Posterior vena cava (tissue), 2 donors: ENCODE data around the gene NCBP3. TPM values are rescaled to one million over a fixed set of nuclear protein-coding genes. Genes with fewer than 3 reads are reported as not detected.

Experiments used
- DNase-seq: peaks from one replicate; pipeline ENCODE4 v3.0.0-alpha.2; 2020; ENCODE audit warnings: low spot score
- intact Hi-C, 2 donors: fragments of 100-400 bp; cut with DNase I; formaldehyde crosslinking; loops; one replicate each; pipeline versions ENCODE4 v1.14.1 to v1.14.2; 2022 to 2023
- total RNA-seq, 2 donors: library from RNA; stranded (reverse); fragmentation: NEBNext Ultra II Directional; extraction: Animal tissue kit (Norgen Biotek cat#: 25700); gene quantifications; one replicate each; pipeline ENCODE4 v1.2.1, GENCODE V29; 2021
- donor health status: DM: yes; HTN: yes; CAD: no.
- donor health status: DM: yes; HTN: yes; CAD: no.

The NCBP3 gene
- total RNA-seq, 2 donors from 2014 or later: 22.3 to 22.8 TPM

DNA sequence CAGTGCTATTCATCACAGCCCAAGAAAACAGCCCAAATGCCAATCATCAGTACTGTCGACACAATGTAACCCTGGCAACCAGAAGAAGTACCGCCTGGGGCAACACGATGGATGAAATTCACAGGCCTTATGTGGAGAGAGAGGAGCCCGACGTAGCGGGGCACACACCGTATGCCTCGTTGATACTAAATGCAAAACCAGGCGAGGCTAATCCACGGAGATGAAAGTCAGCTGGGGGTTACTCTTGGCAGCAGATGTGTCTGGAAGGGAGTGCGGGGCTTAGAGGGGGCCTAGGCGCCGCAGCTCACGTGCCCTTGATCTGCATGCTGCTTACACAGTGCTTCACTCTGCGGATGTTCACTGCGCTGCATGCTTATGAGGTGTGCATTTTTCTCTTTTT is 74.9 kb downstream of the NCBP3 start:
- intact Hi-C loops: no loop called here
- no peak for DNase-seq

DNA sequence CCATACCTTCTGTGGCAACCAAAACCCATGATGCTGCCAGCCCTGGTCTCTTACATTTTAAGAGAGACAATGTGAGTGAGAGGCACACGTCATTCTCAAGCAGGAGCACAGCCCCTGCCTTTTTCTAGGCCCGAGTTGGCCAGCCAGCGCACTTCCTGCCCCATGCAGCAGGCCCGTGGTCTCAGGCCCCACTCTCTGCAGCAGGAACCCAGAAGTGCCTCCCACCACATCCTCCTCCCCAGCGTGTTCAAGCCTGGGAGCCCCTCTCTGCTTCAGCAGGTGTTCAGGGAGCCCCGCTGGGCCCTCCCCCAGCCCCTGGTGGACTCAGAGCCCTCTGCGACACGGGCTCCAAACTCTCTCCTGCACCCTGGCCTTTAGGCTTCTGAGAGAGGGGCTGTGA is 75.6 kb downstream of the NCBP3 start:
- no peak for DNase-seq
- intact Hi-C loops: no loop called here

DNA sequence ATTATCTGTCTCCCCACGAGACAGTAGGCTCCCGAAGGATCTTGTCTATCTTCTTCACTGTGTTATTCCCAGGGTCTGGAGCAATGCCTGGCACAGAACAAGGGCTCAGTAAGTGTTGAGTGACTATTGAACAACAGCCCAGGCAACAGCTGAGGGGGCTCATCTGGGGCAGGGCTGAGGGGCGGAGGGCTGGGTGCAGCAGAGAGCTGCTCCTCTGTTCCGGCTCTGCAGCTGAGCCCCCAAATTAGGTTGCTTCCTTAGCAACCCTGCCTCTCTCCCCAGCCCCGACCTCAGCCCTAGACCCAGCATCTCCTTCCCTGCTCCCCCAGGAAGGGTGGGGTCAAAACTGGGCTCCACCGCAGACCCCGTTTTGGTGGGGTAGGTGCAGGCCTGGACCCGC is 77.3 kb downstream of the NCBP3 start:
- DNase-seq: no peak
- intact Hi-C loops: no loop called here

DNA sequence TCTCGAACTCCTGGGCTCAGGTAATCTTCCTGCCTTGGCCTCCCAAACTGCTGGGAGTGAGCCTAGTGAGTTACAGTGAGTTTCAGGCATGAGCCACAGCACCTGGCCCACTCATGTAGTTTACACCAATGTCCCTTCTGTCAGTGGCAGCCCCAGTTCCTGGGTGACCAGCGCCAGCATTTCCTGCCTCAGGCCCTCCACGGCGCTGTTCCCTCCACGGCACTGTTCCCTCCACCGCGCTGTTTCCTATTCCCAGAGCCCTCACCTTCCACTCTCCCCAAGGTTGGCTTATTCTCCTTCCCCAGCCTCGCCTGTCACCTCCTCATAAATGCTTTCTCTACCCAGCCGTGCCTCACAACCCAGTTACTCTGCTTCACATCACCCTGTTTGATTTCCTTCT is 77.7 kb downstream of the NCBP3 start:
- intact Hi-C loops: no loop called here
- DNase-seq: no peak

DNA sequence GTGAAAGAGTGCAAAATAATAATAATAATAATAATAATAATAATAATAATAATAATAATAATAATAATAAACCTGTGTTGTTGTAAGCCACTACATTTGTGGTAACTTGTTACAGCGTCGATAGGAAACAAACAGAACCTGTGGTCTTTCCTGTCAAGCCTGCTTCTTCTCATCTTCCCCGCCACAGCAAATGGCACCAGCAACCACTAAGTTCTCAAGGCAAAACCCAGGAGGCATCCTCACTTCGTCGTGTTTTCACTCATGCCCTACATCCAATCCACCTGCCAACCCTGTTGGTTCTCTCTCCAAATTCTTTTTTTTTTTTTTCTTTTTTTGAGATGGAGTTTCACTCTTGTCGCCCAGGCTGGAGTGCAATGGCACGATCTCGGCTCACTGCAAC is 79.3 kb downstream of the NCBP3 start:
- DNase-seq: no peak

DNA sequence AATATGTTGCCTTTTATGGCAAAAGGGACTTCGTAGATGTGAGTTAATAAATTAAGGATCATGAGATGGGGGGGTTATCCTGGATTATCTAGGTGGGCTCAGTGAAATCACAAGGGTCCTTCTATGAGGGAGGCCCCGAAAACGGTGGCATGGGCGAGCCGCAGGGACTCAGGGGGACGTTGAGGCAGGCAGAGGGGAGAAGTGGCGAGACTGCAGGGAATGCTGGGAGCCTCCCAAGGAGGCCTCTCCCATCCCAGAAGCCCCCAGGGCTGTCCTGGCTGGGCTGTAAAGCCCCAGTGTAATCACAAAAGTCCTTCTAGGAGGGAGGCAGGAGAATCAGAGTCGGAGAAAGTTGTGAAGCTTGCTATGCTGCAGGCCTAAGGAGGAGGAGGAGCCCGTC is 80.1 kb downstream of the NCBP3 start:
- intact Hi-C loops: no loop called here
- no peak for DNase-seq

More for the DNA sequence above, 79.3 kb downstream of the NCBP3 start:
- intact Hi-C loops: no loop called here

DNA sequence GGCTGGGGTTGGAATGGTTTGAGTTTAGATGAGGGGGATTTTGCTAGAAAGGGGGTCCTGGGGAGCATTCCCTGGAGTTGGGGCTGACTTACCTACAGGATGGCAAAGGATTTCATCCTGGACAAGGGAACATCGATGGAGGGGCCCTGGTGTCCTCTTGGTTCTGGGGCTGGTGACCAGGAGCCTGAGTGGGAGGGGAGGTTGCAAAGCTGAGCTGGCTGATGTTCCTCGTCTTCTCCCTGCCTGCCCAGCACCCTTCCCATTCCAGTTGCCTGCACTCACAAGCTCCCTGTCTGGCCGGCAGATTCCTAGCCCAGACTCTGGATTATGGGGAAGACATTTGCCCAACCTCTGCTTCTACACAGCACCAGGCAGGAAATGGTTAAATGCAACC is 82.3 kb downstream of the NCBP3 start:
- intact Hi-C loops: loop anchor here in 1 of 2 donors (5.0 kb wide), 1 partner anchor 639 kb away; no protein-coding TSS in a partner anchor
- DNase-seq: no peak

DNA sequence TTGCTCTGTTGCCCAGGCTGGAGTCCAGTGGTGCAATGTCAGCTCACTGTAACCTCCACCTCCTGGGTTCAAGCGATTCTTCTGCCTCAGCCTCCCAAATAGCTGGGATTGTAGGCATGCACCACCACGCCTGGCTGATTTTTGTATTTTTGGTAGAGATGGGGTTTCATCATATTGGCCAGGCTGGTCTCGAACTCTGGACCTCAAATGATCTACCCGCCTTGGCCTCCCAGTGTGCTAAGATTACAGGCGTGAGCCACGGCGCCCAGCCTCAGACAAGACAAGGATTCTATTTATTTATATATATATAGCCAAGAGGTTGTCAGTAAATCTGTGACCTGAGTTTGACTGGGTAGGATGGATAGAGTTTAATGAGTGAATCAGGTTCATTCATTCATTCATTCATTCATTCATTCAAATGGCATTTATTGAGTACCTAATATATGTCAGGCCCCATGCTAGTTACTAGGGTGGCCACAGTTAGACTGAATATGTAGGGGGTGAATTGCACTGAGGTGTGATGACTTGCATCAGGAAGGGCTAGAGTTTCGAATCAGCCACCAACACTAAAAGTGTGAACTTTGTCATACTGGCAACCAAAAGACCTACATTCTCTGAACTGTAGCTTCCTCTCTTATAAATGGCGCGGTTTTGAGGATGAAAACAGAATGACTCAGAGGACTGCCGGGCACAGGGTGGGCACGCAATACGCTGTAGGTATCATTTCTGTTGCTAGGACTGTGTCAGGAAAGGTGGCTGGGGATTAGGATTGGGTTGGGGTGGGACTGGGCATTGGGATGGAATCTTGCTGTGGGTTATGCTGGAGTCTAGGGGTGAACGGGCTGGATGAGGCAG is 82.9 kb downstream of the NCBP3 start:
- intact Hi-C loops: loop anchor here in 1 of 2 donors (5.0 kb wide), 1 partner anchor 639 kb away; no protein-coding TSS in a partner anchor
- DNase-seq: peak; percentile 58

DNA sequence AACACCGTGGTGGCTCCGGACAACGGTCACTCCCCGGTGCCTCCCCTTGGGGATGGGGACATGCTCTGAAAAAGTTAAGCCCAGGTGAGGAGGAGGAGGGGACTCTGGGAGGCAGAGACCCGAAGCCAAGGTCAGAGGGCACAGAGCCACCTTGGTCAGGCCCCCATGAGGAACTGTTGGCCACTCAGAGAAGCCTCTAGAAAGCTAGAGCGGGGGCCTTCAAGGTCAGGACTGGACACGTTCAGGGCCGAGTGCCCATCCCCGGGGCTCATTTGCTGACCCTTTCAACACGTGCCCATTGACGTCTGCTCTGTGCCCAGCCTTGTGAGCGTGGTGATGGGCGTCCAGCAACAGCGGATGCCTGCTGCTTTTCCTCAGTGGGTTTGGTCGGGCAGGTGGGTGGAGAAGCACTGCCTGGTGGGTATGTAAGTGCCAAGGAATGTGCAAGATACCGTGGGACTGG is 84.1 kb downstream of the NCBP3 start:
- peak; percentile 67 for DNase-seq

DNA sequence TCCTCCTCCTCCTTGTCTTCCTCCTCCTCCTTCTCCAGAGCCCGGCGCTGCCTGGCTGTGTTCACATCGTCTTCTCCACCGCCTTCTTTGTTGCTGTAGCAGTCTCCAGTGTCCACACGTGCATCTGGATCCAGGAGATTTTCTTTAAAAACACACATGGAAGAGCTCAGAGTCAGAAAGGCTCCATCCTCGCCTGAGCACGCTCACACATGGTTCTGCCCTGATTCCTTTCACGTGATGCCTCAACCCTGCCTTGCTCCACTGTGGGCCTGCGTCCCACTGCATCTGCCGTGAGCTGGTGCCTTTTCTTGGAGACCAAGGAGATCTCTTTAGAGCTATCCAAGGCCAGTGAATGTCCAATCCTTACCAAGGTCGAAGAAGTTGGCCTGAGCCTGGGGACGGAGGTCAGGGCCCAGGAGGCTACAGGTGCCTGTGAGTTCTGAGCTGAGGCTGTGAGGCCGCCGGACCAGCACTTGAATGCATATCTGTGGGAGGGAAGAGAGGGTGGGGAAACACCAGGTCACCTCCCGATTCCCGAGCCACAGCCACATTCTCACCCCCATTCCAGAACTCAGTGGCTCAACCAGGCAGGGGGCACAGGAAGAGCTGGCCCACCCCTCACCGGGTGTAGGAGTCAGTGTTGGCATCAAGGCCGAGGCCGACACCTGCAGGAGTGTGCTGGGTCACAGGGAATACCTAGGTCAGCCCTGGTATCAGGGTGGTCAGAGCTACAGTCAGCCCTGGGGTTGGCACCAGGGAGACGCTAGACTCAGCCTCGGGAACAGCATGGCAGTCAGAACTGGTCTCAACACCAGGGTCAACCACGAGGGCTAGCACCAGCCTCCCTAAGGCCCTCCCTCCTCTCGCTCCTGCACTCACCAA is 84.8 kb downstream of the NCBP3 start:
- intact Hi-C loops: loop anchor here in 1 of 2 donors (1.0 to 5.0 kb wide), 2 partner anchors 15 to 641 kb away; no protein-coding TSS in a partner anchor
- peak; percentile 58 for DNase-seq

More for the DNA sequence above, 84.1 kb downstream of the NCBP3 start:
- intact Hi-C loops: loop anchor here in 1 of 2 donors (1.0 to 5.0 kb wide), 2 partner anchors 14 to 640 kb away; no protein-coding TSS in a partner anchor

DNA sequence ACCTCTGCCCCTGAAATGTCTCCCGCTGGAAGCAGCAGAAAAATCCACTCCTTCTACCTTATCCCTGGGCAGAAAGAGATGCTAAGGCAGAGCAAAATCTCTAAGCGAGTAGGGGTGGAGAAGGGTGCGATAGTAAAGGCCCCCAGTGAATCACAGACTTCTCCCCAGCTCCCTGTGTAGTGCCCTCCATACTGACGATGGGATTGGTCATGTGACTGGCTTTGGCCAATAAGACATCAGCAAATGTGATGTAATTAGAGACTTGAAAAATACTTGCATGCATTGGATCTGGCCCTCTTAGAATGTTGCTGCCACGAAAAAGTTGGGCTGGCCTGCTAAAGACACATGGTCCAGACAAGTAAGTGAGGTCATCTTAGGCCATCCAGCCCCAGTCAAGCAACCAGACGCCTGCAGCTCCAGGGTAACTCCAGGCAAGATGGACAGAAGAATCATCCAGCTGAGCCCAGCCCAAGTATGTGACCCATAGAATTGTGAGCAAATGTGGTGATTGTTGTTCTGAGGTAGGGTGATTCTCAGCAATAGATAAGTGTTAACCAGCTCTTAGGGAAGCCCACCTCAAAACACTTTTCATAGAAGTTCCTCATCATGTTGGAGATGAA is 86.3 kb downstream of the NCBP3 start:
- intact Hi-C loops: loop anchor here in 1 of 2 donors (5.0 kb wide), 1 partner anchor 643 kb away; no protein-coding TSS in a partner anchor
- no peak for DNase-seq

DNA sequence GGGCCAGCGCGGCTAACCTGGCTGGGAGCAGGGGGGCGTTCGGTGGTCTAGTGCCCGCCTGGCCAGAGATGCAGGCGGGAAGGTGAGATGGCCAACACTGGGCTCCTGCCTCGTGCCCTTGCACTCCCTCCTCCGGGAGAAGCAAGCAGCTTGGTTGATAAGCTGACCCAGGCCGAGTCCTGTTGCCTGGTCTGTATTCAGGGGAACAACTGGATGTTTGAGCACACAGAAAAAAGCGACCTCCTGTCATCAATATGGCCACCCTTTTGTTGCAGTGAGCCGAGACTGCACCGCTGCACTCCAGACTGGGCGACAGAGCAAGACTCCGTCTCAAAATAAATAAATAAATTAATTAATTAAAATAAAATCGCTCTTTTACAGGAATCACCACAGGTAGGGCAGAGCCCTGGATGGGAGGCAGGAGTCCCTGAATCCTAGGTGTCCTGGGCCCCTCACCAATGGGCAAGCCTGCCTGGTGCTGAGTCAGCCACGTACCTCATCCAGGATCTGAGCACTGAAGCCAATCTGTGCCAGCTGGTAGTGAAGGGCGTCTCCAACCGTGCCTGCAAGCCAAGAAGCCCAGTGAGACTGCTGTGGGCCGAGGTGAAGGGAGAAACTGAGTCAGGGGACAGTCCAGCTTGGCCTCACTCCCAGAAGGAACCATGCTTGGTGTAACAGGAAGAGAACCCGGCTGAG is 90.6 kb downstream of the NCBP3 start:
- DNase-seq: no peak

DNA sequence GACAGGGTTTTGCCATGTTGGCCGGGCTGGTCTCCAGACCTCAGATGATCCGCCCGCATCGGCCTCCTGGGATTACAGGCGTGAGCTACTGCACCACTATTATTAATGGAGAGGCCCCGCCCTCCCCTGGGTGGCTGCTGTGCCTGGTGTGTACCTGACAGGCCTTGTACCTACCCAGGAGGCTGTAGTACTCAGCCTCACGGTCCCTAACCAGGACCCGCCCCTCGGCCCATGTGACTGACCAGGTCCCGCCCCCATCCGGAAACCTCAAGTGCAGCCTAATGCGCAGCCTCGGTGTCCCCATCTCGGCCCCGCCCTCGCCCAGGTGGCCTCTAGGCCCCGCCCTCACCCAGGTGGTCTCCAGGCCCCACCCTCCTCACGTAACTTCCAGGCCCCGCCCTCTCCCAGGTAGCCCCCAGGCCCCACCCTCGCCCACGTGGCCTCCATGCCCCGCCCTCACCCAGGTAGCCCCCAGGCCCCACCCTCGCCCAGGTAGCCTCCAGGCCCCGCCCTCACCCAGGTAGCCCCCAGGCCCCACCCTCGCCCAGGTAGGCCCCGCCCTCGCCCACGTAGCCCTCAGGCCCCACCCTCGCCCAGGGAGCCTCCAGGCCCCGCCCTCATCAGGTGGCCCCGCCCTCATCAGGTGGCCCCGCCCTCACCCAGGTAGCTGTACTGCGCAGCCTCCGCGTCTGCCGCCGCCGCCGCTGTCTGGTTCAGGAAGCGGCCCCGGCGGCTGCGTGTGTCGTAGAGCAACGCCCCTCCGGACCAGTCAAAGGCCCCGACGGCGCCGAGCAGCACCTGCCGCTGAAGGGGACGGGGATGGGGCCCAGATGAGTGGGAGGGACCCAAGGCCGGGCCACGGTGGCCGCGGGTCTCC is 91.3 kb downstream of the NCBP3 start:
- peak; percentile 87 for DNase-seq
- intact Hi-C loops: no loop called here

More for the DNA sequence above, 90.6 kb downstream of the NCBP3 start:
- intact Hi-C loops: no loop called here

DNA sequence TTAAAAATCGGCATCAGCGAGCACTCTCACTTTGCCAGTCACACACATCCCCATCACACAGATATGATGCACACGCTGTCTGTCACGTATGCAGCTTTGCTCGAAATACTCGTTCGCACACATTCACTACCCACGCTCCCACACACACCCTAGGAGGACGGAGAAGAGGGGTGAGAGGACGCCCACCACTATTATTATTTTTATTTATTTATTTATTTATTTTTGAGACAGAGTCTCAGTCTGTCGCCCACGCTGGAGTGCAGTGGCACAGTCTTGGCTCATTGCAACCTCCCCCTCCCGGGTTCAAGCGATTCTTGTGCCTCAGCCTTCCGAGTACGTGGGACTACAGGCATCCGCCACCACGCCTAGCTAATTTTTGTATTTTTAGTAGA is 92.0 kb downstream of the NCBP3 start:
- intact Hi-C loops: no loop called here
- no peak for DNase-seq

DNA sequence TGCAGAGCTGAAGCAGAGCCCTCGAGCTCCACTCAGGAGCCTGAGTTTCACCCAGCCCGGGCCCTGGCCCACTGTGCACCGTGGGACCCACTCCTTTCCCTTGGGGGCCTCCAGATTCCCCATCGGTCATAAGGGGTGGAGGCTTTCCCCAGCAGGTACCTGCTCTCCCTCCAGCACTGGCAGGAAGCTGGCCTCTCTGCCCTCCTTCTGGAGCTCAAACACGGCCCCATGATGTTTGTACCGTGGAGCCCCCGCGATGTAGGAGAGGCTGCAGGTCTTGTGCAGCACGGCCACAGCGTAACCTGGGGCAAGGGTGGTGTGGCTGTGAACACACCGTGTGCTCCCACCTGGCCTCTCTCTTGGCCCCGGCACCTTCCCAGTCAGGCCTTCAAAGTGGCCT is 92.4 kb downstream of the NCBP3 start:
- intact Hi-C loops: no loop called here

More for the DNA sequence above, 92.4 kb downstream of the NCBP3 start:
- DNase-seq: no peak
